ENCODE measurements around the gene COL9A3.

COL9A3 gene

GRCh38 chr20:62813588-62813987 lies 3.3 kb upstream of the COL9A3 start:
- no peak overlapping the region for H3K4me2 ChIP-seq (ENCODE audit: low read depth, low read length)
- no peak for TF ChIP-seq EZH2 (optimal IDR thresholded peaks at IDR 0.05; ENCODE audit: low read depth, low read length)
- TF ChIP-seq CTCF (IDR thresholded peaks at IDR 0.05; ENCODE audit: low read length): no peak
- no peak for TF ChIP-seq EZH2phosphoT487 (IDR thresholded peaks at IDR 0.05; ENCODE audit: low read length)
- no peaks in the 10 kb centered on the region for H3K4me1 ChIP-seq (ENCODE audit: low read length)
- no peaks in the 10 kb centered on the region for H3F3A ChIP-seq (ENCODE audit: insufficient read depth, low read length)
- H3K9ac ChIP-seq (ENCODE audit: low read length): no peak overlapping the region
- H3K79me2 ChIP-seq (ENCODE audit: low read length): no peaks in the 10 kb centered on the region
- H3K27me3 ChIP-seq (replicated peaks; ENCODE audit: insufficient read depth, low read length): peaks cover 37% of the 10 kb centered on the region
- H3K9me3 ChIP-seq (replicated peaks; ENCODE audit: insufficient read depth, low read length): no peaks in the 10 kb centered on the region
- H3K36me3 ChIP-seq (replicated peaks; ENCODE audit: insufficient read depth, low read length): 0 out of 2 replicates have a peak, but pooled peaks cover 2% of the 10 kb centered on the region
- no peak overlapping the region for H3K27ac ChIP-seq (ENCODE audit: low read length)
- no peak for DNase-seq
- no peaks in the 10 kb centered on the region for H4K20me1 ChIP-seq (ENCODE audit: insufficient read depth, low read length)
- H3K4me3 ChIP-seq (ENCODE audit: low read length): no peak overlapping the region
- H2AFZ ChIP-seq (ENCODE audit: low read length): no peak overlapping the region
- H3K9me2 ChIP-seq (replicated peaks; ENCODE audit: insufficient read depth, low read length): no peaks in the 10 kb centered on the region

- Histone ChIP-seq H3K27me3 (replicated peaks; ENCODE audit: insufficient read depth, low read length) (peaks cover 43% of the 10 kb centered on the region), H3K4me3 (ENCODE audit: low read length) (no peak overlapping the region), H3K79me2 (ENCODE audit: low read length) (no peaks in the 10 kb centered on the region), H2AFZ (ENCODE audit: low read length) (no peak overlapping the region), H3K27ac (ENCODE audit: low read length) (no peak overlapping the region), H3K9ac (ENCODE audit: low read length) (no peak overlapping the region), H3K36me3 (replicated peaks; ENCODE audit: insufficient read depth, low read length) (no peaks in the 10 kb centered on the region), H3F3A (ENCODE audit: insufficient read depth, low read length) (no peaks in the 10 kb centered on the region), H3K9me2 (replicated peaks; ENCODE audit: insufficient read depth, low read length) (no peaks in the 10 kb centered on the region), H3K4me1 (ENCODE audit: low read length) (no peaks in the 10 kb centered on the region), H3K4me2 (ENCODE audit: low read depth, low read length) (no peak overlapping the region), H3K9me3 (replicated peaks; ENCODE audit: insufficient read depth, low read length) (no peaks in the 10 kb centered on the region), H4K20me1 (ENCODE audit: insufficient read depth, low read length) (no peaks in the 10 kb centered on the region)
- DNase-seq: no peak
- no peak for TF ChIP-seq EZH2 (optimal IDR thresholded peaks at IDR 0.05; ENCODE audit: low read depth, low read length)
- TF ChIP-seq EZH2phosphoT487 (IDR thresholded peaks at IDR 0.05; ENCODE audit: low read length): no peak
- no peak for TF ChIP-seq CTCF (IDR thresholded peaks at IDR 0.05; ENCODE audit: low read length)
Observed at GRCh38 chr20:62814060-62814708, 2.7 kb upstream of the COL9A3 start.

GRCh38 chr20:62814709-62815065 lies 2.2 kb upstream of the COL9A3 start:
- Histone ChIP-seq H3K27ac (ENCODE audit: low read length) (no peak overlapping the region), H3K36me3 (replicated peaks; ENCODE audit: insufficient read depth, low read length) (no peaks in the 10 kb centered on the region), H3K4me2 (ENCODE audit: low read depth, low read length) (no peak overlapping the region), H3K9ac (ENCODE audit: low read length) (no peak overlapping the region), H4K20me1 (ENCODE audit: insufficient read depth, low read length) (no peaks in the 10 kb centered on the region), H3K27me3 (replicated peaks; ENCODE audit: insufficient read depth, low read length) (peaks cover 48% of the 10 kb centered on the region), H3K4me3 (ENCODE audit: low read length) (no peak overlapping the region), H3K9me3 (replicated peaks; ENCODE audit: insufficient read depth, low read length) (no peaks in the 10 kb centered on the region), H3F3A (ENCODE audit: insufficient read depth, low read length) (no peaks in the 10 kb centered on the region), H3K79me2 (ENCODE audit: low read length) (no peaks in the 10 kb centered on the region), H3K9me2 (replicated peaks; ENCODE audit: insufficient read depth, low read length) (no peaks in the 10 kb centered on the region), H2AFZ (ENCODE audit: low read length) (no peak overlapping the region), H3K4me1 (ENCODE audit: low read length) (no peaks in the 10 kb centered on the region)
- TF ChIP-seq EZH2phosphoT487 (IDR thresholded peaks at IDR 0.05; ENCODE audit: low read length): no peak
- no peak for TF ChIP-seq CTCF (IDR thresholded peaks at IDR 0.05; ENCODE audit: low read length)
- no peak for TF ChIP-seq EZH2 (optimal IDR thresholded peaks at IDR 0.05; ENCODE audit: low read depth, low read length)
- no peak for DNase-seq

Measured in MM.1S (cell line).